ENCODE results near the gene MGAT4B. TPM values are rescaled to one million over a fixed set of nuclear protein-coding genes. Genes with fewer than 3 reads are reported as not detected.

The MGAT4B gene
- total and polyA plus RNA-seq, 2 of the 13 experiments (the other 11 are each of a cell fraction or from before 2014, with no cell fraction given): 93.5 to 130 TPM

GRCh38 chr5:179820483-179821297 is 14.0 kb upstream of the MGAT4B start, which contains the start of gene SQSTM1 (continued):
- no peak for TF ChIP-seq ZBTB46 (CRISPR knock-in tag; IDR thresholded peaks at IDR 0.05; ENCODE audit: borderline replicate concordance)
- no peak for TF ChIP-seq TRIM22 (IDR thresholded peaks at IDR 0.05)
- no peak for TF ChIP-seq STAG1 (CRISPR knock-in tag; IDR thresholded peaks at IDR 0.05)
- TF ChIP-seq ZNF597 (CRISPR knock-in tag; IDR thresholded peaks at IDR 0.05): no peak
- peak; percentile 71; the same call in 1 of the 2 replicates for TF ChIP-seq UBTF (CRISPR knock-in tag; IDR thresholded peaks at IDR 0.05)
- peak; percentile 62 for TF ChIP-seq TFE3 (CRISPR knock-in tag; IDR thresholded peaks at IDR 0.05)
- no peak for TF ChIP-seq EZH2 (conservative IDR thresholded peaks at IDR 0.05; ENCODE audit: low read depth, low read length)
- peak; percentile 32; the same call in 1 of the 2 replicates for TF ChIP-seq ZNF691 (CRISPR knock-in tag; IDR thresholded peaks at IDR 0.05; ENCODE audit: borderline replicate concordance, low read depth)
- peak; percentile 93 for TF ChIP-seq ATF7-NPFF (CRISPR knock-in tag; IDR thresholded peaks at IDR 0.05; ENCODE audit: low read depth)
- 0 out of 2 replicates have a peak, but pooled peaks have one; percentile 35 for TF ChIP-seq ZNF253 (CRISPR knock-in tag; IDR thresholded peaks at IDR 0.05; ENCODE audit: borderline replicate concordance)
- peak; percentile 84 for TF ChIP-seq ZNF563 (CRISPR knock-in tag; IDR thresholded peaks at IDR 0.05)
- no peak; the same call in 1 of the 2 replicates for TF ChIP-seq PRDM10 (CRISPR knock-in tag; IDR thresholded peaks at IDR 0.05; ENCODE audit: low read depth)
- peak; percentile 98 for TF ChIP-seq ZFY (CRISPR knock-in tag; IDR thresholded peaks at IDR 0.05)
- peak; percentile 64; the same call in 1 of the 2 replicates for TF ChIP-seq ZNF546 (CRISPR knock-in tag; conservative IDR thresholded peaks at IDR 0.05)

All from HepG2 (cell line).